Smooth muscle cell (in vitro differentiated cells): ENCODE results near the gene TCF3. TPM values are rescaled to one million over a fixed set of nuclear protein-coding genes. Genes with fewer than 3 reads are reported as not detected.
"Not testable (repeated sequence)": the region's sequence is repeated elsewhere in the genome, so short reads cannot be mapped to it uniquely, and the experiment has no call there.

Experiments
- DNase-seq: peaks from one replicate; lab custom pipeline; 2025; ENCODE audit not compliant: unreplicated experiment; lab: John Stamatoyannopoulos, UW
- H2AFZ ChIP-seq: fragments of 200-600 bp; sonication (generic); 2 replicates; pipeline ENCODE4 v1.6.0; 2016; ENCODE audit warnings: antibody characterized with exemption, low read depth, mild to moderate bottlenecking
- H3F3A ChIP-seq: fragments of 200-600 bp; sonication (generic); 2 replicates; pipeline ENCODE4 v1.6.0; 2017; ENCODE audit warnings: antibody characterized with exemption, low read depth
- H3K27ac ChIP-seq: fragments of 200-600 bp; sonication (generic); 2 replicates; pipeline ENCODE4 v1.5.1; 2016; ENCODE audit warnings: low read depth, mild to moderate bottlenecking
- H3K27me3 ChIP-seq: fragments of 200-600 bp; sonication (generic); 2 replicates; pipeline ENCODE4 v1.6.1; 2016; ENCODE audit warnings: low read depth, mild to moderate bottlenecking
- H3K36me3 ChIP-seq: fragments of 200-600 bp; sonication (generic); 2 replicates; pipeline ENCODE4 v1.5.1; 2016; ENCODE audit warnings: low read depth
- H3K4me1 ChIP-seq: fragments of 200-600 bp; sonication (generic); 2 replicates; pipeline ENCODE4 v1.5.1; 2016; ENCODE audit warnings: low read depth
- H3K4me2 ChIP-seq: fragments of 200-600 bp; sonication (generic); 2 replicates; pipeline ENCODE4 v1.6.0; 2016; ENCODE audit warnings: mild to moderate bottlenecking
- H3K4me3 ChIP-seq: fragments of 200-600 bp; sonication (generic); 2 replicates; pipeline ENCODE4 v1.5.1; 2016; ENCODE audit warnings: mild to moderate bottlenecking
- H3K79me2 ChIP-seq: fragments of 200-600 bp; sonication (generic); 2 replicates; pipeline ENCODE4 v1.6.0; 2016; ENCODE audit warnings: low read depth, mild to moderate bottlenecking
- H3K9ac ChIP-seq: fragments of 200-600 bp; sonication (generic); 2 replicates; pipeline ENCODE4 v1.6.0; 2016; ENCODE audit warnings: low read depth
- H3K9me3 ChIP-seq: fragments of 200-600 bp; sonication (generic); replicated peaks from 2 replicates; pipeline ENCODE4 v1.5.1; 2016; ENCODE audit warnings: low read depth
- H4K20me1 ChIP-seq: fragments of 200-600 bp; sonication (generic); 2 replicates; pipeline ENCODE4 v1.6.0; 2016; ENCODE audit warnings: low read depth
- WGBS: methylation state at CpG from one replicate; pipeline ENCODE4 v1.1.7; 2016; ENCODE audit warnings: low lambda C conversion rate; 5-methylcytosine and 5-hydroxymethylcytosine counted together
- polyA plus RNA-seq: library from polyadenylated mRNA; unstranded; fragments of >200 nt; fragmentation: Nextera tagmentation; extraction: Ambion mirVana; gene quantifications from 2 replicates; pipeline ENCODE4 v1.2.1, GENCODE V29; 2016
- total RNA-seq: library from RNA; depleted of rRNA; stranded (reverse); fragments of >200 nt; gene quantifications from 2 replicates; pipeline ENCODE4 v1.2.3, GENCODE V29; 2014
- TF ChIP-seq, protein P1 (sequence below): fragments of 200-600 bp; sonication (generic); IDR thresholded peaks from 2 replicates; pipeline ENCODE4 v1.5.1; 2017; ENCODE audit warnings: borderline replicate concordance, mild to moderate bottlenecking, antibody characterized with exemption; ENCODE audit not compliant: insufficient read depth, poor library complexity, severe bottlenecking

TCF3 gene
- total and polyA plus RNA-seq, 2 experiments from 2014 or later: 89.0 to 150 TPM

DNA sequence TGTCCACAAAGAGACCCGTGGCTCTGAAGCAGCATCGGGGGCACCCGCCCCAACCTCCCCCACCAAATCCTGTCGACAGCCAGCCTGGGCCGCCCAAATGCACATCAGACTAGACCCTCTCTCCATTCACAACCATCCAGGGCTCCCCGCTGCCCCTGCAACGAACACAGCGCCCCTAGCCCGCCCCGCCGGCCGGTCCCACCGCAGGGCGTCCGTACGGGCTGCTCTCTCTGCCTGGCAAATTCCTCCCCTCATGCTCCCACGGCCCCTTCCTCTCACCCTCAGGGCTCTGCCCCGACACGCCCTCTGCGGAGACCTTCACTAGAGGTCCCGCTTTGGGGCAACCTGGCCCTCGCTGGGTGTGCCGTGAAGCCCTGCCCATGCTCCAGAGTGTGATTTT, 7.1 kb downstream of the TCF3 start:
- no peaks in the 10 kb centered on the region for H3K27me3 ChIP-seq
- peaks cover 48% of the 10 kb centered on the region for H3K79me2 ChIP-seq
- no peaks in the 10 kb centered on the region for H3K36me3 ChIP-seq
- no peak overlapping the region for H3K4me3 ChIP-seq
- H3K4me1 ChIP-seq: peaks cover 2% of the 10 kb centered on the region
- no peak overlapping the region for H3K9ac ChIP-seq
- 99% methylated on average over 17 of the region's 23 CpGs for WGBS
- DNase-seq: no peak
- peaks cover 94% of the 10 kb centered on the region for H4K20me1 ChIP-seq
- H3K9me3 ChIP-seq: no peaks in the 10 kb centered on the region
- no peak overlapping the region for H3K4me2 ChIP-seq
- H3F3A ChIP-seq: no peaks in the 10 kb centered on the region
- TF ChIP-seq, protein P1, sequence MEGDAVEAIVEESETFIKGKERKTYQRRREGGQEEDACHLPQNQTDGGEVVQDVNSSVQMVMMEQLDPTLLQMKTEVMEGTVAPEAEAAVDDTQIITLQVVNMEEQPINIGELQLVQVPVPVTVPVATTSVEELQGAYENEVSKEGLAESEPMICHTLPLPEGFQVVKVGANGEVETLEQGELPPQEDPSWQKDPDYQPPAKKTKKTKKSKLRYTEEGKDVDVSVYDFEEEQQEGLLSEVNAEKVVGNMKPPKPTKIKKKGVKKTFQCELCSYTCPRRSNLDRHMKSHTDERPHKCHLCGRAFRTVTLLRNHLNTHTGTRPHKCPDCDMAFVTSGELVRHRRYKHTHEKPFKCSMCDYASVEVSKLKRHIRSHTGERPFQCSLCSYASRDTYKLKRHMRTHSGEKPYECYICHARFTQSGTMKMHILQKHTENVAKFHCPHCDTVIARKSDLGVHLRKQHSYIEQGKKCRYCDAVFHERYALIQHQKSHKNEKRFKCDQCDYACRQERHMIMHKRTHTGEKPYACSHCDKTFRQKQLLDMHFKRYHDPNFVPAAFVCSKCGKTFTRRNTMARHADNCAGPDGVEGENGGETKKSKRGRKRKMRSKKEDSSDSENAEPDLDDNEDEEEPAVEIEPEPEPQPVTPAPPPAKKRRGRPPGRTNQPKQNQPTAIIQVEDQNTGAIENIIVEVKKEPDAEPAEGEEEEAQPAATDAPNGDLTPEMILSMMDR: no peak
- no peak overlapping the region for H3K27ac ChIP-seq
- no peak overlapping the region for H2AFZ ChIP-seq

DNA sequence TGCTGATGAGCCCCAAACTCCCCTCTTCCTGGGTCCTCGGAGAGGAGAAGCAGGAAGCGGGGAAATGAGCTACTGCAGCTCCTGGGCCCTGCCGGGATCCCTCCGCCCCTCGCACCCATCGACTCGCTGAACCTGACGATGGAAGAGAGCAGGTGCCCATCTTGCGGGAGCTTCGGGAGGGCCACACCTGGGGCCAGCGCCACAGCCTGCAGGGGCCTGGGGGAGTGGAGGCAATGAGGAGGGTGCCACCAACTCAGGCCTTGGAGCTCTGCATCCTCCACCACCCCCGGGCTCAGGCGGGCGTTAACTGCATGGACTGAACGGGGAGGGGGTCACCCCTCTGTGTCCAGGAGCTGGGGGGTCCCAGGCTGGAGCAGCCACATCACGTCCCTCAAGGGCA, 8.3 kb downstream of the TCF3 start:
- Histone ChIP-seq H3K79me2 (peaks cover 47% of the 10 kb centered on the region), H3K4me2 (no peak overlapping the region), H3F3A (no peaks in the 10 kb centered on the region), H3K27ac (no peak overlapping the region), H3K9ac (no peak overlapping the region), H3K4me3 (no peak overlapping the region), H3K36me3 (no peaks in the 10 kb centered on the region), H3K4me1 (no peaks in the 10 kb centered on the region), H2AFZ (no peak overlapping the region), H3K9me3 (no peaks in the 10 kb centered on the region), H3K27me3 (no peaks in the 10 kb centered on the region), H4K20me1 (peaks cover 94% of the 10 kb centered on the region)
- WGBS: 97% methylated on average over 16 of the region's 16 CpGs
- DNase-seq: no peak
- TF ChIP-seq, protein P1: no peak

DNA sequence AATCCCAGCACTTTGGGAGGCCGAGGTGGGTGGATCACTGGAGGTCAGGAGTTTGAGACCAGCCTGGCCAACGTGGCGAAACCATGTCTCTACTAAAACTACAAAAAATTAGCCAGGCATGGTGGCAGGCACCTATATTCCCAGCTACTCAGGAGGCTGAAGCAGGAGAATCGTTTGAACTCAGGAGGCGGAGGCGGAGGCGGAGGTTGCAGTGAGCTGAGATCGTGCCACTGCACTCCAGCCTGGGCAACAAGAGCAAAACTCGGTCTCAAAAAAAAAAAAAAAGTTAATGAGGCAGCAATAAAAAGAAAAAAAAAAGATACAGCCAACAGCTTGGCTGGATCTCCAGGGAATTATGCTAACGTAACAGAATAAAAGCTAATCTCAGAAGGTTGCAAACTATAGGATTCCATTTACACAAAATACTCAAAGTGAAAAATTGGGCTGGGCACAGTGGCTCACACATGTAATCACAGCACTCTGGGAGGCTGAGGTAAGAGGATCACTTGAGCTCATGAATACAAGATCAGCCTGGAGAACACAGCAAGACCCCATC, 11.4 kb downstream of the TCF3 start:
- H3F3A ChIP-seq, H3K9ac ChIP-seq, H3K36me3 ChIP-seq, H2AFZ ChIP-seq, H3K27me3 ChIP-seq, H3K4me2 ChIP-seq, H3K4me1 ChIP-seq, H3K27ac ChIP-seq, H3K4me3 ChIP-seq, H3K9me3 ChIP-seq, DNase-seq: not testable (repeated sequence)
- WGBS: 95% methylated on average over 10 of the region's 10 CpGs
- Histone ChIP-seq H3K79me2 (peaks cover 56% of the 10 kb centered on the region), H4K20me1 (peaks cover 93% of the 10 kb centered on the region)

DNA sequence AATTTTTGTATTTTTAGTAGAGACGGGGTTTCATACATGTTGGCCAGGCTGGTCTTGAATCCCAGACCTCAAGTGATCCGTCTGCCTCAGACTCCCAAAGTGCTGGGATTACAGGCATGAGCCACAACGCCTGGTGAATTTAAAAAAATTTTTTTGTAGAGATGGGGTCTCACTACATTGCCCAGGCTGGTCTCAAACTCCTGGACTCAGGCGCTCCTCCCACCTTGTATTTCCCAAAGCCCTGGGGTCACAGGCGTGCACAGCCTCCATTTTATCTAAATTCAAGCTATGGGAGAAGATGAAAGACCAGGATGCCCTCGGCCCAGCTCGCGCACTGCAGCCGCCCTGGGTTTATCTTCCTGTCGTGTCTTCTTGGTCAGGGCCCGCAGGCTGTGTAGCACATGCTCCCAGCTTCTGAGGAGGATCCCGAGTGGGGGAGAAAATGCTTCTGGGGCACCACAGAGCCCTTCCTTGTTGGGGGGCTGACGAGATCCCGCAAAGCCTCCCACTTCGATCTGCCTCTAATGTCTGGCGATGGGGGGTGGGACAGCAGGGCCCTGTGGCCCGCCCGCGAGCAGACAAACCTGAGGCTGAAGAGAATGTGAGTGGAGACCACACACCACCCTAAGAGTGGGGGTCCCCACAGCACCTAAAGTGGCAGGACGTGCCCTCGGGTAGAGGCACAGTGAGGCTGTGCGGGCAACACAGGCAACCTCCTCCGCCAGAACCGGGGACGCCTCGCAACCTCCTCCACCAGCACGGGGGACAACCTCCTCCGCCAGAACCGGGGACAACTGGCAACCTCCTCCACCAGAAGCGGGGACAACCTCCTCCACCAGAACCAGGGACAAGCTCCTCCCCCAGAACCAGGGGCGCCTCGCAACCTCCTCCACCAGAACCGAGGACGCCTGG, 15.8 kb downstream of the TCF3 start:
- TF ChIP-seq, protein P1: no peak
- peaks cover 66% of the 10 kb centered on the region for H3K79me2 ChIP-seq
- H3K4me3 ChIP-seq: no peak overlapping the region
- H3K4me2 ChIP-seq: no peak overlapping the region
- H4K20me1 ChIP-seq: peaks cover 99% of the 10 kb centered on the region
- H2AFZ ChIP-seq: no peak overlapping the region
- no peaks in the 10 kb centered on the region for H3F3A ChIP-seq
- no peak overlapping the region for H3K27ac ChIP-seq
- H3K9ac ChIP-seq: no peak overlapping the region
- no peaks in the 10 kb centered on the region for H3K27me3 ChIP-seq
- H3K36me3 ChIP-seq: no peaks in the 10 kb centered on the region
- DNase-seq: no peak
- 97% methylated on average over 34 of the region's 34 CpGs for WGBS
- H3K9me3 ChIP-seq: no peaks in the 10 kb centered on the region
- no peaks in the 10 kb centered on the region for H3K4me1 ChIP-seq
